Measurements from ENCODE around the gene ASB18. TPM values are rescaled to one million over a fixed set of nuclear protein-coding genes. Genes with fewer than 3 reads are reported as not detected.

ASB18 gene
- total and polyA plus RNA-seq, 10 of the 15 experiments (the other 5 are each of a cell fraction or from before 2014, with no cell fraction given) = not detected

GRCh38 chr2:236179236-236180075 lies 84.8 kb downstream of the ASB18 start:
- Histone ChIP-seq H4K20me1 (ENCODE audit: control insufficient read depth, insufficient read depth) (no peaks in the 10 kb centered on the region), H3K4me3 (no peak overlapping the region), H3K79me2 (ENCODE audit: control insufficient read depth, insufficient read depth, low read length) (no peaks in the 10 kb centered on the region), H3K9me3 (replicated peaks; ENCODE audit: control insufficient read depth, insufficient read depth, low read length) (no peaks in the 10 kb centered on the region), H2AFZ (ENCODE audit: control insufficient read depth, low read depth, low read length) (no peak overlapping the region), H3K9ac (ENCODE audit: control insufficient read depth, insufficient read depth, low read length) (no peak overlapping the region), H3K4me2 (ENCODE audit: control insufficient read depth, insufficient read depth) (no peak overlapping the region), H3K27ac (ENCODE audit: control insufficient read depth, insufficient read depth) (no peak overlapping the region), H3K36me3 (ENCODE audit: control insufficient read depth in 2 of 2, insufficient read depth in 2 of 2, low read length in 1 of 2) (no peaks in the 10 kb centered on the region), H3K4me1 (ENCODE audit: control insufficient read depth, insufficient read depth, low read length) (no peaks in the 10 kb centered on the region), H3K27me3 (replicated peaks in 1 of 2; ENCODE audit: control insufficient read depth in 2 of 2, insufficient read depth in 2 of 2, low read length in 1 of 2) (peaks cover 0 to 4% of the 10 kb centered on the region in 2 experiments; a peak in 3 of 4 replicates)
- ChIA-PET CTCF (interaction anchor here (1.1 to 6.0 kb wide), 3 partner anchors 398 to 413 kb away, joined by 5 to 84 read pairs (median 27); no protein-coding TSS in a partner anchor), POLR2A (no interaction called here), RAD21 (ENCODE audit: unreplicated experiment) (interaction anchor here (1.9 to 4.3 kb wide), 2 partner anchors 400 to 413 kb away, joined by 9 to 26 read pairs; no protein-coding TSS in a partner anchor), SMC1A (ENCODE audit: uncharacterized antibody, unreplicated experiment) (interaction anchor here (1.9 to 2.5 kb wide), 2 partner anchors 399 to 413 kb away, joined by 6 to 28 read pairs; no protein-coding TSS in a partner anchor)
- ATAC-seq (no peak), FAIRE-seq (no peak), DNase-seq (ENCODE audit: low read depth, low spot score) (no peak)
- intact Hi-C loops (cut with micrococcal nuclease; ENCODE audit: unreplicated experiment) (loop anchor here (2.0 kb wide), 1 partner anchor 413 kb away; no protein-coding TSS in a partner anchor), in situ Hi-C loops (cut with MboI) (loop anchor here (5.0 kb wide), 1 partner anchor 407 kb away; no protein-coding TSS in a partner anchor)
- no TSS peak for BruUV-seq (replicated peaks)
- WGBS (ENCODE audit: insufficient coverage, insufficient replicate concordance, low lambda C conversion rate, missing lambda C conversion rate) = 59% methylated on average over 49 of the region's 59 CpGs
- no peak for TF ChIP-seq ZSCAN29 (IDR thresholded peaks at IDR 0.05)
- no peak for TF ChIP-seq PRDM15 (CRISPR knock-in tag; IDR thresholded peaks at IDR 0.05)
- TF ChIP-seq CEBPB (IDR thresholded peaks at IDR 0.05; ENCODE audit: borderline replicate concordance in 1 of 2, low read depth in 2 of 2, low read length in 2 of 2) = no peak
- no peak for TF ChIP-seq RBBP5 (conservative IDR thresholded peaks at IDR 0.05)
- TF ChIP-seq RB1 (IDR thresholded peaks at IDR 0.05; ENCODE audit: borderline replicate concordance) = no peak
- TF ChIP-seq STAT1 (conservative IDR thresholded peaks at IDR 0.05) = no peak
- TF ChIP-seq SMARCA5 (IDR thresholded peaks at IDR 0.05) = no peak
- no peak for TF ChIP-seq RCOR1 (conservative IDR thresholded peaks at IDR 0.05; ENCODE audit: low read depth, low read length)
- no peak for TF ChIP-seq IRF3 (IDR thresholded peaks at IDR 0.05)
- no peak for TF ChIP-seq SIN3A (IDR thresholded peaks at IDR 0.05; ENCODE audit: low read depth, low read length)
- no peak for TF ChIP-seq NFIC (IDR thresholded peaks at IDR 0.05; ENCODE audit: low read depth, low read length)
- no peak for TF ChIP-seq ZBTB11 (CRISPR knock-in tag; IDR thresholded peaks at IDR 0.05)
- TF ChIP-seq BRCA1 (IDR thresholded peaks at IDR 0.05; ENCODE audit: low read depth, low read length) = no peak
- no peak for TF ChIP-seq JUNB (IDR thresholded peaks at IDR 0.05)
- TF ChIP-seq LARP7 (IDR thresholded peaks at IDR 0.05) = no peak
- TF ChIP-seq JUND (IDR thresholded peaks at IDR 0.05; ENCODE audit: low read depth, low read length) = no peak

All from GM12878 (cell line).